Liver (tissue), 9 donors: ENCODE results near the gene B3GNT5. TPM values are rescaled to one million over a fixed set of nuclear protein-coding genes. Genes with fewer than 3 reads are reported as not detected.

Experiments
- DNase-seq: peaks from one replicate; pipeline ENCODE4 v3.0.0-alpha.2; 2017; ENCODE audit warnings: low spot score
- H3K27ac ChIP-seq, 2 donors: one replicate each; pipeline ENCODE4 v1.7.0; 2013; ENCODE audit warnings: inconsistent platforms in 2 of 2, low read length in 2 of 2, control low read depth in 1 of 2, low read depth in 1 of 2, mild to moderate bottlenecking in 1 of 2
- H3K27me3 ChIP-seq, 4 donors: one replicate each; pipeline versions ENCODE4 v1.6.1 to v1.7.0; 2013; ENCODE audit warnings: low read length in 3 of 4, inconsistent platforms in 1 of 4, mild to moderate bottlenecking in 1 of 4, moderate library complexity in 1 of 4; ENCODE audit not compliant: control insufficient read depth in 4 of 4, insufficient read depth in 4 of 4
- H3K36me3 ChIP-seq, 4 donors: one replicate each; pipeline versions ENCODE4 v1.6.1 to v1.7.0; 2013; ENCODE audit warnings: low read length in 3 of 4, mild to moderate bottlenecking in 3 of 4, low read depth in 1 of 4, moderate library complexity in 1 of 4; ENCODE audit not compliant: control insufficient read depth in 4 of 4, insufficient read depth in 3 of 4
- H3K4me1 ChIP-seq, 4 donors: one replicate each; pipeline versions ENCODE4 v1.6.1 to v1.7.0; 2013; ENCODE audit warnings: low read length in 3 of 4, mild to moderate bottlenecking in 3 of 4, moderate library complexity in 1 of 4; ENCODE audit not compliant: control insufficient read depth in 4 of 4, insufficient read depth in 4 of 4
- H3K4me3 ChIP-seq, 3 donors: one replicate each; pipeline versions ENCODE4 v1.6.1 to v1.7.0; 2013; ENCODE audit warnings: low read length in 3 of 3, control low read depth in 1 of 3, low read depth in 1 of 3, mild to moderate bottlenecking in 1 of 3
- H3K9ac ChIP-seq, 2 donors: one replicate each; pipeline ENCODE4 v1.7.0; 2013; ENCODE audit warnings: low read length in 2 of 2, mild to moderate bottlenecking in 2 of 2, moderate library complexity in 2 of 2, control low read depth in 1 of 2, low read depth in 1 of 2
- H3K9me3 ChIP-seq, 4 donors: one replicate each; pipeline versions ENCODE4 v1.6.1 to v1.7.0; 2013; ENCODE audit warnings: low read length in 3 of 4; ENCODE audit not compliant: control insufficient read depth in 4 of 4
- ATF3 ChIP-seq: IDR thresholded peaks from 2 replicates; pipeline ENCODE4 v1.6.1; 2016; ENCODE audit warnings: antibody characterized with exemption
- CTCF ChIP-seq: fragments of 150-350 bp; IDR thresholded peaks from 2 replicates; pipeline ENCODE4 v1.5.1; 2017; ENCODE audit warnings: improper control_type of control experiment, low read depth, low read length; ENCODE audit not compliant: missing input control
- EGR1 ChIP-seq, 2 donors: IDR thresholded peaks; 2 replicates each; pipeline ENCODE4 v1.6.1; 2016 to 2018; ENCODE audit warnings: antibody characterized with exemption in 2 of 2, low read depth in 2 of 2
- FOXA2 ChIP-seq: IDR thresholded peaks from 2 replicates; pipeline ENCODE4 v1.6.1; 2016; ENCODE audit warnings: antibody characterized with exemption
- GABPA ChIP-seq, 2 donors: IDR thresholded peaks in 1 of 2; conservative IDR thresholded peaks in 1 of 2; 2 replicates each; pipeline ENCODE4 v1.6.1; 2016; ENCODE audit warnings: antibody characterized with exemption in 2 of 2, mild to moderate bottlenecking in 1 of 2, moderate library complexity in 1 of 2
- HNF4A ChIP-seq, 2 donors: conservative IDR thresholded peaks; 2 replicates each; pipeline ENCODE4 v1.6.1; 2016; ENCODE audit warnings: antibody characterized with exemption in 2 of 2, mild to moderate bottlenecking in 2 of 2
- JUND ChIP-seq, 2 donors: IDR thresholded peaks; 2 replicates each; pipeline ENCODE4 v1.6.1; 2016; ENCODE audit warnings: antibody characterized with exemption in 2 of 2
- MAX ChIP-seq: IDR thresholded peaks from 2 replicates; pipeline ENCODE4 v1.6.1; 2016; ENCODE audit warnings: antibody characterized with exemption
- NR2F2 ChIP-seq: IDR thresholded peaks from 2 replicates; pipeline ENCODE4 v1.6.1; 2016; ENCODE audit warnings: antibody characterized with exemption
- RAD21 ChIP-seq, 2 donors: IDR thresholded peaks; 2 replicates each; pipeline ENCODE4 v1.6.1; 2016; ENCODE audit warnings: antibody characterized with exemption in 2 of 2, mild to moderate bottlenecking in 2 of 2
- REST ChIP-seq: IDR thresholded peaks from 2 replicates; pipeline ENCODE4 v1.6.1; 2016; ENCODE audit warnings: antibody characterized with exemption, mild to moderate bottlenecking
- RXRA ChIP-seq, 2 donors: IDR thresholded peaks; 2 replicates each; pipeline ENCODE4 v1.6.1; 2017 to 2018; ENCODE audit warnings: antibody characterized with exemption in 2 of 2, mild to moderate bottlenecking in 1 of 2
- SP1 ChIP-seq: IDR thresholded peaks from 2 replicates; pipeline ENCODE4 v1.6.1; 2018; ENCODE audit warnings: antibody characterized with exemption, mild to moderate bottlenecking
- YY1 ChIP-seq: IDR thresholded peaks from 2 replicates; pipeline ENCODE4 v1.6.1; 2016; ENCODE audit warnings: antibody characterized with exemption, mild to moderate bottlenecking
- ZBTB33 ChIP-seq: IDR thresholded peaks from 2 replicates; pipeline ENCODE4 v1.6.1; 2016; ENCODE audit warnings: antibody characterized with exemption
- WGBS: extraction: QIAGEN DNeasy Blood & Tissue Kit; methylation state at CpG from one replicate; pipeline ENCODE4 v1.1.7; 2013; 5-methylcytosine and 5-hydroxymethylcytosine counted together
- polyA plus RNA-seq, 2 donors: library from polyadenylated mRNA; stranded (reverse) in 1 of 2; unstranded in 1 of 2; fragments of 200-250 nt in 1 of 2; fragments of >200 nt in 1 of 2; fragmentation: Nextera tagmentation in 1 of 2; extraction: Ambion mirVana in 1 of 2; gene quantifications; one replicate each; pipeline versions ENCODE4 v1.2.1 to v1.2.3, GENCODE V29; 2013 to 2015
- total RNA-seq, 2 donors: library from RNA; depleted of rRNA; stranded (reverse); fragments of >200 nt; gene quantifications; one replicate each; pipeline ENCODE4 v1.2.3, GENCODE V29; 2014
- donor health status: healthy.
- donor health status: healthy.
- donor health status: healthy.
- donor health status: healthy.
- donor health status: healthy.

Gene B3GNT5
- total and polyA plus RNA-seq, 4 donors = 0.22 to 1.8 (median 0.53) TPM

GRCh38 chr3:183284570-183284969 lies 31.5 kb downstream of the B3GNT5 start:
- Histone ChIP-seq H3K9me3 (no peaks in the 10 kb centered on the region), H3K27me3 (peaks cover 0 to 4% (median 0%) of the 10 kb centered on the region in 4 donors), H3K4me1 (peaks cover 0 to 2% (median 0%) of the 10 kb centered on the region in 4 donors), H3K9ac (no peak overlapping the region), H3K36me3 (no peaks in the 10 kb centered on the region), H3K27ac (no peak overlapping the region), H3K4me3 (no peak overlapping the region)
- TF ChIP-seq ZBTB33 = no peak
- no peak for TF ChIP-seq SP1
- no peak for TF ChIP-seq RXRA (IDR thresholded peaks at IDR 0.05)
- 95% methylated on average over 3 of the region's 3 CpGs for WGBS
- no peak for DNase-seq

GRCh38 chr3:183285318-183285717 lies 32.3 kb downstream of the B3GNT5 start:
- Histone ChIP-seq H3K27me3 (peaks cover 0 to 4% (median 0%) of the 10 kb centered on the region in 4 donors), H3K4me3 (no peak overlapping the region), H3K9me3 (no peaks in the 10 kb centered on the region), H3K36me3 (no peaks in the 10 kb centered on the region), H3K9ac (peak overlapping the region in 1 of 2 donors; percentile 44), H3K27ac (peak overlapping the region; percentile 2 to 7), H3K4me1 (peaks cover 0 to 2% (median 0%) of the 10 kb centered on the region in 4 donors)
- TF ChIP-seq CTCF (no peak), RXRA (IDR thresholded peaks at IDR 0.05) (no peak)
- DNase-seq = no peak
- 84% methylated on average over 1 of the region's 1 CpG for WGBS

GRCh38 chr3:183285828-183286457 lies 32.9 kb downstream of the B3GNT5 start:
- DNase-seq = no peak
- Histone ChIP-seq H3K9me3 (no peaks in the 10 kb centered on the region), H3K36me3 (no peaks in the 10 kb centered on the region), H3K27ac (peak overlapping the region; percentile 2 to 7), H3K4me1 (peaks cover 0 to 2% (median 0%) of the 10 kb centered on the region in 4 donors), H3K9ac (peak overlapping the region in 1 of 2 donors; percentile 44), H3K27me3 (peaks cover 0 to 4% (median 0%) of the 10 kb centered on the region in 4 donors), H3K4me3 (no peak overlapping the region)
- 44% methylated on average over 10 of the region's 10 CpGs for WGBS
- TF ChIP-seq JUND (IDR thresholded peaks at IDR 0.05) (peak; percentile 84 to 88), EGR1 (IDR thresholded peaks at IDR 0.05; ENCODE audit: low read depth in 2 of 2) (no peak), ATF3 (no peak), RXRA (IDR thresholded peaks at IDR 0.05) (peak in 1 of 2 donors; percentile 55), RAD21 (IDR thresholded peaks at IDR 0.05) (peak in 1 of 2 donors; percentile 13), FOXA2 (no peak), NR2F2 (peak; percentile 18), HNF4A (conservative IDR thresholded peaks at IDR 0.05) (peak in 1 of 2 donors; percentile 9), YY1 (peak; percentile 45), MAX (peak; percentile 44), REST (no peak), GABPA (IDR thresholded peaks at IDR 0.05 in 1 of 2, conservative IDR thresholded peaks at IDR 0.05 in 1 of 2) (peak; percentile 50 to 77), CTCF (no peak)
